ENCODE results near the gene TJP1.
"Not testable (repeated sequence)": the region's sequence is repeated elsewhere in the genome, so short reads cannot be mapped to it uniquely, and the experiment has no call there.

The TJP1 gene

GRCh38 chr15:29675791-29676301, 146.4 kb downstream of the TJP1 start:
- TF ChIP-seq CTCF (IDR thresholded peaks at IDR 0.05; ENCODE audit: control insufficient read depth, insufficient read depth, low read depth, low read length, missing control alignments) = no peak
- H3K4me3 ChIP-seq (ENCODE audit: control insufficient read depth, low read depth, low read length) = peak overlapping the region; percentile 51
- DNase-seq (ENCODE audit: low read depth) = no peak

- H3K4me3 ChIP-seq (ENCODE audit: control insufficient read depth, low read depth, low read length) = peak overlapping the region; percentile 51
- no peak for DNase-seq (ENCODE audit: low read depth)
- no peak for TF ChIP-seq CTCF (IDR thresholded peaks at IDR 0.05; ENCODE audit: control insufficient read depth, insufficient read depth, low read depth, low read length, missing control alignments)
Measured at GRCh38 chr15:29674661-29675533, 147.4 kb downstream of the TJP1 start.

DNA sequence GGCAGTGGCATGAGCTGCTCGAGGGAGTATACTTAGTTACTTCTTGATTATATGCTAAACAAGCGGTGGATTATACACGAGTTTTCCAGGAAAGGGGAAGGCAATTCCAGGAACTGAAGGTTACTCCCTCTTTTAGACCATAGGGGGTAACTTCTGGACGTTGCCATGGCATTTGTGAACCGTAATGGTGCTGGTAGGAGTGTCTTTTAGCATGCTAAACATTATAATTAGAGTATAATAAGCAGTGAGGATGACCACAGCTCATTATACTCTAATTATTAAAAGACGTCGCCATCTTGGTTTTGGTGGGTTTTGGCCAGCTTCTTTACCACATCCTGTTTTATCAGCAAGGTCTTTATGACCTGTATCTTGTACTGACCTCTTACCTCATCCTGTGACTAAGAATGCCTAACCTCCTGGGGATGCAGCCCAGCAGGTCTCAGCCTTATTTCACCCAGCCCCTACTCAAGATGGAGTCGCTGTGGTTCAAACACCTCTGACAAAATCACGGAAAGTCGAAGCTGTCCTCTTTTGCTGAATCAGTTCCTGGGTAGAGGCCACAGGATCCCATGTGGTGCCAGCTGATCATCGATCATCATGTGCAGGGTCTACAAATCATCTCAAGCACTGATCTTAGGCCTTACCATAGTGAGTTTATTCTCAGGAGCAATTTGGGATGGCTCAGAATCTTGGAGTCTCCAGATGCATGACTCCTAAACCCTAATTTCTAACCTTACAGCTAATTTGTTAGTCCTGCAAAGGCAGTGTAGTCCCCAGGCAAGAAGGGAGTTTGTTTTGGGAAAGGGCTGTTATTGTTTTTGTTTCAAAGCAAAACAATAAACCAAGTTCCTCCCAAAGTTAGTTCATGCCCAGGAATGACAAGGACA, 149.1 kb downstream of the TJP1 start:
- H3K4me3 ChIP-seq (ENCODE audit: control insufficient read depth, low read depth, low read length) = no peak overlapping the region
- no peak for TF ChIP-seq CTCF (IDR thresholded peaks at IDR 0.05; ENCODE audit: control insufficient read depth, insufficient read depth, low read depth, low read length, missing control alignments)
- DNase-seq (ENCODE audit: low read depth) = no peak

- no peak overlapping the region for H3K4me3 ChIP-seq (ENCODE audit: control insufficient read depth, low read depth, low read length)
- no peak for TF ChIP-seq CTCF (IDR thresholded peaks at IDR 0.05; ENCODE audit: control insufficient read depth, insufficient read depth, low read depth, low read length, missing control alignments)
- DNase-seq (ENCODE audit: low read depth) = no peak
Measured at GRCh38 chr15:29672446-29672845, 149.8 kb downstream of the TJP1 start.

DNA sequence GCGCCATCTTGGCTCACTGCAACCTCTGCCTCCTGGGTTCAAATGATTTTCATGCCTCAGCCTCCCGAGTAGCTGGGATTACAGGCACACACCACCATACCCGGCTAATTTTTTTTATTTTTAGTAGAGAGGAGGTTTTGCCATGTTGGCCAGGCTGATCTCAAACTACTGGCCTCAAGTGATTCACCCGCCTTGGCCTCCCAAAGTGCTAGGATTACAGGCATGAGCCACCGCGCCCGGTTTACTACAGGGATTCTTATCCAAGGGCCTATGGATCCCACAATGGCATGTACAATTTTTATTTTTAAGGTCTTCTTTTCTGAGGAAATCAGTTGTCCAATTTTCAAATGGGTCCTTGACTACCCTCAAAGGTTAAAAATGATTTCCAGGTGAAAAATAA, 150.2 kb downstream of the TJP1 start:
- DNase-seq (ENCODE audit: low read depth); H3K4me3 ChIP-seq (ENCODE audit: control insufficient read depth, low read depth, low read length): not testable (repeated sequence)

DNA sequence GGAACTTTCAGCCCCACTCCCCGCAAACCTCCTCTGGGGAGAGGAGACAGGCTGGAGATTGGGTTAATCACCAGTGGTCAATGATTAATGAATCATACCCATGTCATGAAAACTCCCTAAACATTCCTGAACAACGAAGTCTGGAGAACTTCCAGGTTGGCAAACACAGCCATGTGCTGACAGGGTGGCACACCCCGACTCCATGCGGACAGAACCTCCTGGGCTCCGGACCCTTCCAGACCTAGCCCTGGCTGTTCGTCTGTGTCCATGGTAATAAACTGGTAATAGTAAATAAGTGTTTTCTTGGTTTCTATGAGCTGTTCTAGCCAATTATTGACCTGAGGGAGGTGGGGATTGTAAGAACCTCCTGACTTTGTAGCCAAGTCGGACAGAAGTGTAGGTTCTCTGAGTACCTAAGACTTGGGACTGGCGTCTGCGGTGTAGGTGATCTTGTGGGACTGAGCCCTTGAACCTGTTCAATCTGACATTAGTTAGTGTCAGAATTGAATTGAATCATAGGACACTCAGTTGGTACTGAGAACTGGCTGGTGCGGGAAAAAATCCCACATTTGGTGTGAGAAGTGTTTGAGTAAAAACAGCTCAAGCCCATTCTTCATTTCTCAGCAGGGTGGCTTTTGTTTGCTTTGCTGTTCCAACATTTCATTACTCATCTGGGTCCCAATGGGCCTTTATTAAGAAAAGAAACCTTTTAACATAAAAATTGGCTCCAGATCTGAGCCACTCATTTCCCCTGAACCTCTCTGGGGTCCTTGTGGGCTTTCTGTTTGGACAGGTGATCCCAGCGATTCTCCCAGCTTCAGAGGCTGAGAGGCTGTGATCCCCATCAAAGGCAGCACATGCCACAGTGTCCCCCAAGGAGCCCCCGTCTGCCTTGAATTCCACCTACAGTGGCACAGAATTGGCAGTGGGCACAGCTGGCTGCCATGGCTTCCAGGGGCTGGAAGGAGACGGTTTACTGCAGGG, 151.0 kb downstream of the TJP1 start:
- peak; percentile 57 for DNase-seq (ENCODE audit: low read depth)
- TF ChIP-seq CTCF (IDR thresholded peaks at IDR 0.05; ENCODE audit: control insufficient read depth, insufficient read depth, low read depth, low read length, missing control alignments) = no peak
- no peak overlapping the region for H3K4me3 ChIP-seq (ENCODE audit: control insufficient read depth, low read depth, low read length)

Data from AG09309 (cell line).